GM15510 (cell line): ENCODE results near the gene SORL1.

Experiments
- POLR2A ChIP-seq: IDR thresholded peaks from 3 replicates; pipeline ENCODE4 v1.6.1; 2011; ENCODE audit warnings: borderline replicate concordance; ENCODE audit not compliant: insufficient read length; ENCODE audit errors: extremely low read depth

SORL1 gene

GRCh38 chr11:121444526-121444925 lies 7.6 kb upstream of the SORL1 start:
- no peak for TF ChIP-seq POLR2A

GRCh38 chr11:121445071-121445768 lies 6.9 kb upstream of the SORL1 start:
- no peak for TF ChIP-seq POLR2A

- TF ChIP-seq POLR2A: no peak
Observed at GRCh38 chr11:121446752-121447156, 5.4 kb upstream of the SORL1 start.

- TF ChIP-seq POLR2A: no peak
Observed at GRCh38 chr11:121448011-121448410, 4.1 kb upstream of the SORL1 start.

- TF ChIP-seq POLR2A: no peak
Observed at GRCh38 chr11:121448431-121448941, 3.6 kb upstream of the SORL1 start.

GRCh38 chr11:121449123-121449522 lies 3.0 kb upstream of the SORL1 start:
- no peak for TF ChIP-seq POLR2A

- TF ChIP-seq POLR2A: no peak
Observed at GRCh38 chr11:121449626-121450025, 2.5 kb upstream of the SORL1 start.

- no peak for TF ChIP-seq POLR2A
Observed at GRCh38 chr11:121450401-121450800, 1.7 kb upstream of the SORL1 start.

- peak; percentile 7 for TF ChIP-seq POLR2A
Observed at GRCh38 chr11:121451178-121451985, 732 bp upstream of the SORL1 start.

GRCh38 chr11:121452609-121453150 lies 566 bp downstream of the SORL1 start, which contains the start of gene SORL1-AS1:
Gene SORL1-AS1 (minus strand): TSS chr11:121452967.
- TF ChIP-seq POLR2A: no peak

- peak; percentile 7 for TF ChIP-seq POLR2A
Observed at GRCh38 chr11:121453589-121454299, 1.6 kb downstream of the SORL1 start.

- no peak for TF ChIP-seq POLR2A
Observed at GRCh38 chr11:121455115-121455514, 3.0 kb downstream of the SORL1 start.

GRCh38 chr11:121456151-121456550 lies 4.0 kb downstream of the SORL1 start:
- no peak for TF ChIP-seq POLR2A

GRCh38 chr11:121456816-121457431 lies 4.8 kb downstream of the SORL1 start:
- no peak for TF ChIP-seq POLR2A
